CD4-positive, alpha-beta T cell treated with Interleukin-12 subunit alpha and Interleukin-12 subunit beta, for 1 hour (primary cell): ENCODE measurements around the gene ZCWPW1.

Source experiments
- DNase-seq: peaks from one replicate; pipeline ENCODE4 v3.0.0-alpha.2; 2020

The ZCWPW1 gene, protein sequence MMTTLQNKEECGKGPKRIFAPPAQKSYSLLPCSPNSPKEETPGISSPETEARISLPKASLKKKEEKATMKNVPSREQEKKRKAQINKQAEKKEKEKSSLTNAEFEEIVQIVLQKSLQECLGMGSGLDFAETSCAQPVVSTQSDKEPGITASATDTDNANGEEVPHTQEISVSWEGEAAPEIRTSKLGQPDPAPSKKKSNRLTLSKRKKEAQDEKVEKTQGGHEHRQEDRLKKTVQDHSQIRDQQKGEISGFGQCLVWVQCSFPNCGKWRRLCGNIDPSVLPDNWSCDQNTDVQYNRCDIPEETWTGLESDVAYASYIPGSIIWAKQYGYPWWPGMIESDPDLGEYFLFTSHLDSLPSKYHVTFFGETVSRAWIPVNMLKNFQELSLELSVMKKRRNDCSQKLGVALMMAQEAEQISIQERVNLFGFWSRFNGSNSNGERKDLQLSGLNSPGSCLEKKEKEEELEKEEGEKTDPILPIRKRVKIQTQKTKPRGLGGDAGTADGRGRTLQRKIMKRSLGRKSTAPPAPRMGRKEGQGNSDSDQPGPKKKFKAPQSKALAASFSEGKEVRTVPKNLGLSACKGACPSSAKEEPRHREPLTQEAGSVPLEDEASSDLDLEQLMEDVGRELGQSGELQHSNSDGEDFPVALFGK

GRCh38 chr7:100428199-100428966, at the start of gene ZCWPW1:
Gene ZCWPW1, minus strand, starts transcription at chr7:100428703. Its CDS starts 8,054 bp downstream, at chr7:100420649.
- peak; percentile 98 for DNase-seq

GRCh38 chr7:100477871-100478267, 49.4 kb upstream of the ZCWPW1 start:
- no peak for DNase-seq

DNA sequence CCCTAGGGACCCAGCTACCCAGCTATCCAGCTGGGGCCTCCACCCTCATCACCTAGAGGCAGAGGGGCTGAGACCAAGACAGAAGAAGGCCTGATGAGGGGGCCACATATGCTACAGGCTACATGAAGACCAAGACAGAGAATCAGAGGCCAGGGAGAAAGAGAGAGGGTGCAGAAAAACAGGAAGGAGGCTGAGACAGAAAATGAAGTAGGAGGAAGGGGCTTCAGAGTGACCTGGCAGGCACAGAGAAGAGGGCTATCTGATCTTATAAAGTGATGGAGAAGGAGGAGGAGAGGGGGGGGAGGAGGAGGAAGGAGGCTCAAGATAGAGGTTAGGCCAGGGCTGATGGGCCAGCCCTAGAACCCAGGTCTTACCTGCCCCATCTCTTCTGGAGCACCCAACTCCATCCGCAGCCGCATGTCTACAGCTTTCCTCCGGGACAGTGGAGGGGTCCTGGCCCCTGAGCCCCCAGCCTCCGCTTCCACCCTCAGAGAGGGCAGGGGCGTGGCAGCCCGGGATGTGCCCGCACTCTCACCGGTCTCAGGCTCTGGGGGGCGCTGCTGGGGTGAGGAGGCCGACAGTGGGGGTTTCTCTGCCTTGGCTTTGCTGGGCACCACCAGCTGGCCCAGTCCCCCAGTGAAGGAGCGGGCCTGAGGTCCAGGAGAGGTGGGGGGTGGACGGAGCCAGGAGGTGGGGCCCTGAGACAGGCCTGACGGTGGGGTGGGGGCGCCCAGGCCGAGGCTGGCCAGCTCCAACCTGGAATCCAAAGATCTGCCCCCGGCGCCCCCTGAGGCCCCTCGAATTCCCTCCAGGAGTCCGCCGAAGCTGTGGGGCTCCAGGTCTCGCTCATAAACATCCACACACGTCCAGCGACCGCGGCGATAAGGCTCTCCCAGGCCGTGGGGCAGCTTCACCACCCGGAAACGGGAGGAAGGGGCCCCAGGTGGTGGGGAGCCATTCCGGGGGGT, 48.7 kb upstream of the ZCWPW1 start:
- peak; percentile 34 for DNase-seq

- DNase-seq, result no peak
Measured at GRCh38 chr7:100476101-100476780, 47.7 kb upstream of the ZCWPW1 start.

- DNase-seq, result no peak
Measured at GRCh38 chr7:100475549-100475948, 47.0 kb upstream of the ZCWPW1 start.

DNA sequence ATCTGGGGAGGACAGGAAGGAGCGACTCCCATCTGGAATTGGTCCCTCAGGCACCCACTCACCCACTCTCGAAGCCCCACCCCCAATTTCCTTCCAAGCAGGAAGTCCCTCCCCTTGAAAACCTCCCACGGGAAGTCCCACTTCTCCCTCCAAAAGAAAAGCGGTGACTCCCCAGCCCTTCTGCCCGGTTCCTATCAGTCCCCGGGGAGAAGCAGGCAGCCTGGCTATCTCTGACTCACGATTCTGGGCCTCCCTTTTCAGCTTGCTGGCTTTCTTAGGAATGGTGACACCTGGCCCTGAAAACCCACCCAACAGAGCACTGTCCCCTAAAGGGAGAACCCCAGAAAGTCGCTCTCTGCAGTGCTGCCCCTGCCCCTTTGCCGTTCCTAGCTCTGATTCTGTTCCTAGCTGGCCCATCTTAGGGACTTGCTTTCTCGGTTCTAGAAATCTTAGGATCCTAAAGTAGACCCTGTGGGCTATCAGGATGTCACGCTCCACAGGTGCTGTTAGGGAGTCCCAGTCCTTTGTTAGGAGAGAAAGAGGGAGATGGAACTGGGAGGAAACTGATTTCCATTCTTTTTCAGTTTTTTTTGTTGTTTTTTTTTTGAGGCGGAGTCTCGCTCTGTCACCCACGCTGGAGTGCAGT, 44.5 kb upstream of the ZCWPW1 start:
- peak; percentile 27 for DNase-seq

DNA sequence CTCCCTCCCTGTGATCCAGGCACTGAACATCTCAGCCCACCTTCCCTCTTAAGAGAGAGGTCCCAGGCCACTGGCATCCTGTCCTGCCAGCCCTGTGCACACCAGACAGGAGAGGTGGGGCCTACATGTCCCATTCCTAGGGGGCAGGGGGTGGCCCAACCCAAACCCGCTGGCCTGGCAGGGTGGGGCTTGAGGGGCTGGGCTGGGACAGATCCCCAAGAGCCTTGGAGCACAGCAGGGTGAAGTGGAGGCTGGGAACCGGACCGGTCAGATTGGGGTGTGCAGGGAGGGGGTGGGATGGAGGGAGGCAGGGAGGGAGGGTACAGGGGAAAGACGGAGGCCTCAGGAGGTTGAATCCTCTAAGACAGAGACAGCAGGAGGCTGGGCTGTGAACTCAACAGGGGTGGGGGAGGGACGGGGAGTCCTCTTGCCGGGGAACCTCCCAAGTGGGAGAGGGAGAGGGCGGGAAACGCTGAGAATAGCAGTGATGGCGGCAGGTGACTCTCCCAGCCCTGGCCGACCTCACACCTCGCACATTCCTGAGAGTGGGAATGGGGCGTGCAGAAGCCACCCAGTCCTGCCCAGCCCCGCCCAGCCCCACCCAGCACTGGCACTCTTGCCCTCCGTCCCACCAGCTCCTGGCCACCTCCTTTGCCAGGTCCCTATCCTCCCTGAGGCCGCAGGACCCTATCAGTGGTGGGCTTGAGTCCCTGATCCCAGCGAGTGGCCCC, 43.8 kb upstream of the ZCWPW1 start:
- DNase-seq, result no peak

DNA sequence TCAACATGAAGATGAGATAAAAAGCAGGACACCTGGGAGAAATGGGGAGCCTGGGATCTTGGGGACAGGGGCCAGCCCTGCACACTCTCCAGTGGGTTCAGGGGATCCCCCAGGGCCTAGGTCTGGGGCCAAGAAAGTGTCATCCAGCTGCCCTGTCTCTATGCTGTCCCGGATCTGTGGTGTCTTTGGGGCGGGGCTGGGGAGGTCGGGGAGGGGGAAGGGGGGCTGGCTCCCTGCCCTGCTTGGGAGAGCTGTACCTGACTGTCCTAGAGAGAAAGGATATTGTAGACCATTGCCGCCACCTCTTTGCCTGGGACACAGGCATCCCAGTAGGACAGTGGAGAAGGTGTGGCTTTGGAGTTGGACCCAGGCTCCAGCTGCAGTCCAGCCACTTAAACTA, 42.5 kb upstream of the ZCWPW1 start:
- no peak for DNase-seq

- peak; percentile 83 for DNase-seq
Measured at GRCh38 chr7:100469227-100470044, 40.9 kb upstream of the ZCWPW1 start.

DNA sequence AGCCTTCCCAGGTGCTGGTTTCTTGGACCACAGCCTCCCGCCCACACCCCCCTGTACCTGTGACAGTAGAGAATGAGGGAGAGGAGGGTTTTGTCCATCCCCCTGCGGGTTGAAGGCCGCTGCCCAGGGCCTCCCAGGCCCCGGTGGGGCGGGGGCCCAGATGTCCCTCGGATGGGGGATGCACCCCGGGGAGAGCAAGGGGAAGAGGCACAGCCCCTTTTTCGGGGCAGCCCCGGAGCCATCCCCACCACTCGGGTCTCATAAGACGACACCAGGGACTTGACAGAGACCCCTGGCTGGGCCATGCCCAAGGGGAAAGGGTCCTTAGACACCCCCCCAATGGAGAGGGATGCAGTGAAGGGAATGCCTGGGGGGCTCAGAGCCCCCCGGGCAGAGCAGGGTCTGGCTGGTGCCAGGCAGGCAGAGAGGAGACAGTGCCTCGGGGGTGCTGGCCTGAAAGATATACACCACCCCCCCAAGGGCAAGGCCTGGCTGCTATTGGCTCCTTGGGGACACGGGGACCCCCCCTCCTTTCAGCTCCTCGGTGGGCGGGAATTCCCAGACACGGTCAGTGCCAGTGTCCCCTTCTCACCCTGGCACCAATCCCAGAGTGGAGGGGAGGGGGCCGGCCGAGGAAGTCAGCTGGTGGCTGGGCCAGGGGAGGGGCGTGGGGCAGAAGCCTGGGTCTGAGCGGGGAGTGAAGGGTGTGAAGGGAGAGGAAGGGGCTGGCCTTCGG, 39.3 kb upstream of the ZCWPW1 start:
- DNase-seq, result no peak

GRCh38 chr7:100466653-100467605, 38.4 kb upstream of the ZCWPW1 start:
- no peak for DNase-seq

DNA sequence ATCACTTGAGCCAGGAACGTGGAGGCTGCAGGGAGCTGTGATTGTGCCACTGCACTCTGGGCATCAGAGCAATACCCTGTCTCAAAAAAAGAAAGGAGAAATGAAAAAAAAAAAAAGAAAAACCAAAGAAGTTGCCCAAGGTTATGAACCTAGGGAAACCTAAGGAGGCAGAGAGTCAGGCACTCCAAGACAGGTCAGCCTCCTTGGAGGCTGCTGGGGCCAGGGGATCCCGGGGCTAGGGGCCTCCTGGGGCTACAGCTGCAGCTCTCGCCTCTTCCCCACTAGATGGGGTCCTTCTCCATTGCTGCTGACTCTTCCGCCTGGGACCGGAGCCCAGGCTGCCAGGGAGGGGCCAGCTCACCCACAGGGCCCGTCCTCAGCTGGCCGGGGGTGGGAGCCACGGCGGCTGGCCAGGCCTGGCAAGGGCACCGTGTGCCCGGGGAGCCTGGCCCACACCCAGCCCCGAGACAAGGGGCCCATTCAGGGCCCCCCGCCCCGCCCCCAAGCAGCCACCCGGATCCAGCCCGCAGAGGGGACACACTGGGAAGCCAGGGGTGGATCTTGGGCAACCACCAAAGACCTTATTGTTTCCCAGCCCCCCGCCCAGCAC, 37.3 kb upstream of the ZCWPW1 start:
- DNase-seq, result no peak

DNA sequence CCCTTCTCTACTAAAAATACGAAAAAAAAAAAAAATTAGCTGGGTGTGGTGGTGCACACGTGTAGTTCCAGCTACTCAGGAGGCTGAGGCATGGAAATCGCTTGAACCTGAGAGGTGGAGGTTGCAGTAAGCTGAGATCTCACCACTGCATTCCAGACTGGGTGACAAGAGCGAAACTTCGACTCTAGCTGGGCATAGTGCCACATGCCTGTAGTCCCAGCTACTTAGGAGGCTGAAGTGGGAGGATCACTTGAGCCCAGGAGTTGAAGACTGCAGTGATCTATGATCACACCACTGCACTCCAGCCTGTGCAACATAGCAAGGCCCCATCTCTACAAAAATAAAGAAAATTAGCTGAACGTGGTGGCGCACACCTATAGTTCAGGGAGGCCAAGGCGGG, 36.8 kb upstream of the ZCWPW1 start:
- DNase-seq, result no peak

- no peak for DNase-seq
Measured at GRCh38 chr7:100464791-100465190, 36.3 kb upstream of the ZCWPW1 start.

- no peak for DNase-seq
Measured at GRCh38 chr7:100464210-100464660, 35.7 kb upstream of the ZCWPW1 start, which contains the start of gene SPACDR. Gene SPACDR, minus strand, starts transcription at chr7:100464260. Its CDS starts 235 bp downstream, at chr7:100464025.

GRCh38 chr7:100457033-100457432, 28.5 kb upstream of the ZCWPW1 start:
- DNase-seq, result no peak

DNA sequence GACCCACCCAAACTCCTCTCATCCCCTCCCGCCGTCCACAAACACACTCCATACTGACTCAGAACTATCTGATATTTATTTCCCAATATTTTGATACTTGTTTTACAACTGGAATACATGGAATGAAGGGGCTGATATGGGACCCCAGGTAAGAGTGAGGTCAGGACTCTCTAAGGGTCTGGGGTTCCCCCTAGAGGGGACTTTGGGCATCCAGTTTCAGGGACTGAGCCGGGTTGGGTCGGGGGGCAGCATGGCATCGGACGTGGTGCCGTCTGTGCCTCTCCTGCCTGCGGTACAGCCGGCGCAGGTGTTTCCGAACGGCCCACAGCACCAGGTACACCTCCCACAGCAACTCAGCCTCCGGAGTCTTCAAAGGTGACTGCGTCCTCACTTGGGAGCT, 28.1 kb upstream of the ZCWPW1 start:
- no peak for DNase-seq
